GM19023 (cell line): Measurements from ENCODE around the gene TNFAIP8L1.
A peak's percentile ranks its signal among the peaks of the same experiment; 100 is the strongest.

Source experiments
- ATAC-seq: cut with Tn5 transposase; IDR thresholded peaks from one replicate; pipeline ENCODE4 v1.9.1; 2021; ENCODE audit warnings: mild to moderate bottlenecking, moderate library complexity; ENCODE audit not compliant: unreplicated experiment

Gene TNFAIP8L1

GRCh38 chr19:4647676-4648644, 8.6 kb downstream of the TNFAIP8L1 start:
- no peak for ATAC-seq

- ATAC-seq, result no peak
Measured at GRCh38 chr19:4649392-4650047, 10.2 kb downstream of the TNFAIP8L1 start.

GRCh38 chr19:4650159-4650558, 10.8 kb downstream of the TNFAIP8L1 start:
- no peak for ATAC-seq

- ATAC-seq, result no peak
Measured at GRCh38 chr19:4652075-4652474, 12.8 kb downstream of the TNFAIP8L1 start.

- ATAC-seq, result no peak
Measured at GRCh38 chr19:4653793-4654436, 14.6 kb downstream of the TNFAIP8L1 start.

- no peak for ATAC-seq
Measured at GRCh38 chr19:4654437-4655361, 15.4 kb downstream of the TNFAIP8L1 start.

GRCh38 chr19:4656102-4656501, 16.8 kb downstream of the TNFAIP8L1 start:
- ATAC-seq, result no peak

- no peak for ATAC-seq
Measured at GRCh38 chr19:4657262-4657661, 17.9 kb downstream of the TNFAIP8L1 start.

GRCh38 chr19:4657835-4658234, 18.5 kb downstream of the TNFAIP8L1 start:
- no peak for ATAC-seq

GRCh38 chr19:4660181-4660791, 21.0 kb downstream of the TNFAIP8L1 start:
- ATAC-seq, result no peak

GRCh38 chr19:4660993-4661392, 21.7 kb downstream of the TNFAIP8L1 start:
- ATAC-seq, result no peak

GRCh38 chr19:4662020-4662695, 22.8 kb downstream of the TNFAIP8L1 start:
- no peak for ATAC-seq

- ATAC-seq, result no peak
Measured at GRCh38 chr19:4662812-4663211, 23.5 kb downstream of the TNFAIP8L1 start.

- ATAC-seq, result no peak
Measured at GRCh38 chr19:4664642-4665041, 25.3 kb downstream of the TNFAIP8L1 start.

GRCh38 chr19:4669723-4670480, 30.6 kb downstream of the TNFAIP8L1 start, which contains the start of gene MYDGF:
TSS of gene MYDGF (minus strand) at chr19:4670342. CDS start at chr19:4670334, 8 bp downstream.
- ATAC-seq, result peak; percentile 87

GRCh38 chr19:4671185-4671851, 32.0 kb downstream of the TNFAIP8L1 start:
- ATAC-seq, result no peak

GRCh38 chr19:4673216-4673615, 33.9 kb downstream of the TNFAIP8L1 start:
- no peak for ATAC-seq

- no peak for ATAC-seq
Measured at GRCh38 chr19:4673726-4674125, 34.4 kb downstream of the TNFAIP8L1 start.
